Omental fat pad (tissue), 4 donors: Measurements from ENCODE around the gene LHFPL2. TPM values are rescaled to one million over a fixed set of nuclear protein-coding genes. Genes with fewer than 3 reads are reported as not detected.

ENCODE experiments used
- ATAC-seq: fragments of 150-250 bp; one replicate; pipeline ENCODE4 v1.9.1; 2016; ENCODE audit warnings: mild to moderate bottlenecking, moderate library complexity; ENCODE audit not compliant: low FRiP score
- DNase-seq: peaks from one replicate; pipeline ENCODE4 v3.0.0-alpha.2; 2019; ENCODE audit warnings: low spot score
- total RNA-seq, 4 donors: library from RNA; depleted of rRNA; stranded (reverse); fragments of >200 nt; gene quantifications; one replicate each; pipeline ENCODE4 v1.1.0, GENCODE V29; 2016
- TF ChIP-seq, protein P1 (sequence below), 3 donors: fragments of 450-650 bp; IDR thresholded peaks; one replicate each; pipeline ENCODE4 v1.5.1; 2016 to 2017; ENCODE audit warnings: antibody characterized with exemption in 3 of 3, mild to moderate bottlenecking in 3 of 3, moderate library complexity in 2 of 3

LHFPL2 gene
- total RNA-seq, 4 donors from 2014 or later = 37.1 to 146 (median 45.9) TPM

DNA sequence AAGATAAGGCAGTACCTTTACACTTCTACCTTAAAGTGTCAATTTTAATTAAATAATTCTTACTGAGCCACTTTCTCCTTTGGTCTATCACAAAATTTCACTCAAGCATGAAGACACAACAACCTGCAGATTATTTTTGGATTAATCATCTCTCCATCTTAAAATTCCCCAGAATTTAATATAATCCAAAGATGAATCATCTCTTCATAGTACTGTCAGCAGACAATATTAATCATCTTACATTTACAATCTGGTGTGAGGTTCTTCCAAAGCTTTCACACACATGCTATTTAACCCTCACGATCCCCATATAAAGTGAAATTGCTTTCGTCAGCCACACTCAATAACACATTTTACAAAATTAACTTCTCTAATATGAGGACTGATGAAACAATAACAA is 43.0 kb downstream of the LHFPL2 start:
- DNase-seq (no peak), ATAC-seq (no peak)
- TF ChIP-seq, protein P1, sequence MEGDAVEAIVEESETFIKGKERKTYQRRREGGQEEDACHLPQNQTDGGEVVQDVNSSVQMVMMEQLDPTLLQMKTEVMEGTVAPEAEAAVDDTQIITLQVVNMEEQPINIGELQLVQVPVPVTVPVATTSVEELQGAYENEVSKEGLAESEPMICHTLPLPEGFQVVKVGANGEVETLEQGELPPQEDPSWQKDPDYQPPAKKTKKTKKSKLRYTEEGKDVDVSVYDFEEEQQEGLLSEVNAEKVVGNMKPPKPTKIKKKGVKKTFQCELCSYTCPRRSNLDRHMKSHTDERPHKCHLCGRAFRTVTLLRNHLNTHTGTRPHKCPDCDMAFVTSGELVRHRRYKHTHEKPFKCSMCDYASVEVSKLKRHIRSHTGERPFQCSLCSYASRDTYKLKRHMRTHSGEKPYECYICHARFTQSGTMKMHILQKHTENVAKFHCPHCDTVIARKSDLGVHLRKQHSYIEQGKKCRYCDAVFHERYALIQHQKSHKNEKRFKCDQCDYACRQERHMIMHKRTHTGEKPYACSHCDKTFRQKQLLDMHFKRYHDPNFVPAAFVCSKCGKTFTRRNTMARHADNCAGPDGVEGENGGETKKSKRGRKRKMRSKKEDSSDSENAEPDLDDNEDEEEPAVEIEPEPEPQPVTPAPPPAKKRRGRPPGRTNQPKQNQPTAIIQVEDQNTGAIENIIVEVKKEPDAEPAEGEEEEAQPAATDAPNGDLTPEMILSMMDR (IDR thresholded peaks at IDR 0.05) = no peak

- DNase-seq (no peak), ATAC-seq (no peak)
- TF ChIP-seq, protein P1 (IDR thresholded peaks at IDR 0.05) = no peak
Observed at GRCh38 chr5:78604689-78605285, 43.8 kb downstream of the LHFPL2 start.

DNA sequence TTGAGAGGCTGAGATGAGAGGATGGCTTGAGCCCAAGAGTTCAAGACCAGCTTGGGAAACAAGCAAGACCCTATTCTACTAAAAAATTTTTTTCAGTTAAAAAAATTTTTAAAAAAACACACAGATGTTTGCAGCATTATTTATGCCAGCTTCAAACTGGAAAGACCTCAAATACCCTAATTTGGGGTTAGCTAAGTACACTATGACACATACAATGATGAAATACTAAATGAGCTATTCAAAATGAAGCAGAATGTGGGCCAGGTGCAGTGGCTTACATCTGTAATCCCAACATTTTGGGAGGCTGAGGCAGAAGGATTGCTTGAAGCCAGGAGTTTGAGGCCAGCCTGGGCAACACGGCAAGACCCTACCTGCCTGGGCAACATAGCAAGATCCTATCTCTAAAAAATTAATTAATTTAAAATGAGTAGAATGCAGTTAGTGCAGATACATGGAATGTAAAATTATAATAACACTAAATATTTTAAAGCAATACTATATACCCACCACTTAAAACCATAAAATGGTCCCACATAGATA is 44.9 kb downstream of the LHFPL2 start:
- TF ChIP-seq, protein P1 (IDR thresholded peaks at IDR 0.05) = no peak
- DNase-seq (no peak), ATAC-seq (no peak)

DNA sequence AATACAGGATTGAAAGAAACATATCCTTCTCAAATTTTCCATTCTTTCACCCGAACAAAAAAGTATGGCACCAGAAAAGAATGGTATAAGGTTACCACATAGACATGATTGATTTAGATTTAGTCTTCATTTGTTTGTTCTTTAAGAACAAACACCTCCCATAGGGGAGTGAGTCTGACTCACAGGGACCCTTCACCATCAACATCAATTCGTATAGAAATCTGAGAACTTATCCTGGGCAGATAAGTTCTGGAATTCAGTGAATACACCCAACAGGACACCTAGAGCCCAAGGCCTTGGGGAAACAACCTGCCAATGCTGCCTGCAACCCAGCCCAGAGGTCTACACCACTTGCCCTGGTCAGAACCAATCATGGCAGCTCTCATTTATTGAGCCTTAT is 46.2 kb downstream of the LHFPL2 start:
- TF ChIP-seq, protein P1 (IDR thresholded peaks at IDR 0.05) = no peak
- no peak for DNase-seq
- ATAC-seq = no peak

DNA sequence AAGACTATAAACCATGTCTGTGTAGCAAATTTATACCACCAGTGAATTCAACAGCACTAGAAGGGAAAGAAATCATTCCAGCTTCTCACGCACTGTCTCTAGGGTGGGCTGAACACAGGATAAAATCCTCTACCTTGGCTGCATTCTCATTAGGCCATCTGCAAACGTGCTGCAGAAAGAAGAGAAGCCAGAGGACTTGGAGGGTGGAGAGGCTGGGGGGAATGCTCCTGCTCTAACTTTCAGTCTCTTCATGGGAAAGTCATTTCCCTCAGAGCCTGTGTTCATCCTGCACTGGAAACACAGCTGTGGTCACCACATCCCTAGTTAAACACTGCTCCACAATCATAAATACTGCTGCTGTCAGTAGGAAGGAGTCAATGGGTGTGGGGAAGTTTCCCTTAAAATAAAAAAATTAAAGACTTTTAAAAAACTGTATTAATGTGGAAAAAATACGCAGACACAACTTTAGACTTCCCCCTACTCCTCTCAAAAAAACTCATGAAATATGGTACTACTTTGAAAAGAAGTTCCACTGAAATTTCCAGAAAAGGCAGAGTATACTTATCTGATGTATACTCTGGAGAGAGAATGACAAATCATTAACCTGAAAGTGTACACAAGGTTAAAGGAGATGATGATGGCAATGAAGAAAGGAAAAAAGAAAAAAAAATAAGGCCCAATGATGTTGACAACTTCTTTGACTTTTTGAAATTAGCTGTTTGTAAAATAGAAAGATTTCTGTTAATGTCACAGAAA is 46.8 kb downstream of the LHFPL2 start:
- no peak for DNase-seq
- TF ChIP-seq, protein P1 (IDR thresholded peaks at IDR 0.05) = no peak
- no peak for ATAC-seq

DNA sequence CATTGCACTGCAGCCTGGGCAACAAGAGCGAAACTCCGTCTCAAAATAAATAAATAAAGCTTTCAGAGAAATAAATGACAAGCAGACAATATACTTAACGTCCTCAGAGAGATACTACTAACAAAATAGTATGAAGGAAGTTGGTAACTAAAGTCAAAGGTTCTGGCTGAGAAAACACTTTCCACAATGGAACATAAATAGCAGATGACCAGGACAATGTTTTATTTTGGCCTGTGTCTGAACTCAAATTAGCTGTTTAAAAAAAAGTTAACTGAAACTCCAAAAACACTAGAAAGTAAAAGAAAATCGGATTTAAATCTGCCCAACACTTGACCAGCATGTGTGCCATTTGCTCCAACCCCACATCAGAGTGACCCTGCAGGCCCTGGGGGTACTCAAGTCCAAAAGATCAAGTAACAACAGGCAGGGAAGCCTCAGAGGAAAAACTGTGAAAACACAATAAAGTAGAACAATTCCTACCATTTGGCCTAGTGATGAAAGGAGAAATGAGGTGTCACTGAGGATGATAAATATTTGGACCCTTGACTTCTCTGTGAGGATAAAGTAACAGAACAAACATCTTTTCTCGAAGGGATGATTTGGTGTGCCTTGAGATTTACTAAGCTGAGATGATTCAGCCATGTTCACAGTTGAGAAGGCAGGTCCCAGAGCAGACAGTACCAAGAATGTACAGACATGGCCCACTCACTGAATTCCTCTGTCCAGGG is 47.7 kb downstream of the LHFPL2 start:
- DNase-seq (no peak), ATAC-seq (no peak)
- TF ChIP-seq, protein P1 (IDR thresholded peaks at IDR 0.05) = no peak
